Measurements from ENCODE around the gene SKAP2.
A peak's percentile ranks its signal among the peaks of the same experiment; 100 is the strongest.

SKAP2 gene

DNA sequence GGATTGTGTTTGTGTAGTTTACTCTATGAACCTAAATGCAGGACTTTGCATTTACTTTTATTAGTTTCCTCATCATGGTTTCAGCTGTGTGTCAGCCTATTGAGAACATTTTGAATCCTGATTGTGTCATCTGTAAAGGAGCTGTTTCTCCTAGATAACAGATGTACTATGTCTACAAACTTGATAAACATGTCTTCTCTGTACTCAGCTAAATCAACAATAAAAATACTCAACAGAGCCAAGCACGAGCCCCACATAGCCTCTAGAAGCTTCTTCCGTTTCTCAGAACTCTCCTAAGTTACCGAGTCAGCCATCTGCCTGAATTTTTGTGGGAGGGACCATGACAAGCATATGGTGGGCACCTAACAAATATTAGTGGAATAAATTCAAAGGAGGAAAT, 234.7 kb downstream of the SKAP2 start:
- no peak for DNase-seq

DNA sequence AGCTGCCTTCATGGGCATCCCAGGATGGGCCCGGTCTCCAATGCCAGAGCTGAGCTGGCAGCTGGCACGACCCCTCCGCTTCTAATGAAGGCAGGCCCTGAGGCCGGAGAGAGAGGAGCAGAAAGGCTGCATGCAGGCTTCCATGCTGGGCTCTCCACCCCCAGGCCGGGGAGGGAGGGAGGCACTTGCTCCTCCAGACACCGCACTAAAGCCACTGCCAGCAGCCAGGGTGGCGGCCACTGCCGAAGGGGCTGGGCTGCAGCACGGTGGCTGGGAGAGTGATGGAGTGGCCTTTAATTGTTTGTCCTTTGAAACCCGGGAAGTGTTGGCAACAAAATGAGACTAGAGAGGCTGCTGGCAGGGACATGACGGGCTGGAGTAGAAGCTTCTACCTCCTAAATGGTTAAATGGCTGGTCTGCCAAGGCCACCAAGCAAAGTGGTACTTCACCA, 236.5 kb downstream of the SKAP2 start:
- DNase-seq = peak; percentile 50

GRCh38 chr7:26627221-26627620, 237.2 kb downstream of the SKAP2 start:
- DNase-seq = no peak

- no peak for DNase-seq
Measured at GRCh38 chr7:26626687-26627086, 237.7 kb downstream of the SKAP2 start.

DNA sequence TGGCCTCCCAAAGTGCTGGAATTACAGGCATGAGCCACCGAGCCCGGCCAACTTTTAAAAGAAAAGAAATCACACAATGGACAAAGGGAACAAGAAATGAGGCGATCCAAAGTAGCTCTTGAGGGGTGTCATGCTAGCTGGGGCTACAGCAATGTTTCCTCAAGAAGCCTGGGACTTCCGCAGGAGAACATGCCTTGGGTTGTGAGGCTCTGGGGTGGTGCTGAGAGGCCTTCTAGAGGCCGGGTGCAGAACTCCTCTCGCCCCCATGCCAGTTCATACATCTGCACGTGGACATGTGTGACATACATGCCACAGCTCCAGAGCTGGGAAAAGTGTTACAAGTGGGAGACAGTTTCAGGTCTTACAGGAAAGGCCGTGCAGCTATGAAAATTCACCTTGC, 238.2 kb downstream of the SKAP2 start:
- DNase-seq = no peak

DNA sequence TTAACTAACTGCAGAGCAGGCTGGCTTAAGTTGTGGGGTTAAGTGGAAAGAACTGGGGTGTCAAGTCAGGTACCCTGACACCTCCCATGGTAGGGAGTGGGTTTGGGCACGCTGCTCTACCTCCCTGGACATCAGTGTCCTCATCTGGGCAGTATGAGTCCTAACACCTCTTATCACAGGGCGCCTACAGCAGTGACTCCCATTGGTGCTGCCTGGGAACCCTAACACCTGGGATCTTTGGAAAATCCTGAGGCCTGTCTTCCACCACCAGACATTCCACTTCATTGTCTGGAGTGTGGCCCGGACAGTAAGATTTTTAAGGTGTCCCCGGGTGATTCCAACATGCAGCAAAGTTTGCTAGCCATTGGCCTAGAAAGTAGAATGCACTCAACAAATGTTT, 239.1 kb downstream of the SKAP2 start:
- DNase-seq = no peak

DNA sequence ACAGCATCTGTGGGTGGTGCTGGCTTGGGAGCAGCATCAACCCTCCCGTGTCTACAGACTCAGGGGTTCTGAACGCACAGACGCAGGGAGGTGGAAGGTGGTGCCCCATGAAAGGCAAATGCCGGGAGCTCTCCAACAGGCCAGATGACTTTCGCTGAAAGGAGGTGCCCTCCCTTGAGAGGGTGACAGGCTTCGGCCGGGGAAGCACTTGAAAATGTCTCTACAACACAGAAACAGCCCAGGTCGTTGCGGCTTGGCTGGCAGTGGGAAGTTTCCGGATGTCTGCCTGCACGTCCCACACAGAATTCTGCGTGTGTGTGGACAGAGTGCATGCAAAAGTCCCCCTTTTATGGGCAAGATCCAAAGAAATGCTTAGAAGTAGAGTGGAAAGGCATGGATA, 239.6 kb downstream of the SKAP2 start:
- DNase-seq = no peak

GRCh38 chr7:26624431-26624830, 240.0 kb downstream of the SKAP2 start:
- DNase-seq = no peak

- DNase-seq = no peak
Measured at GRCh38 chr7:26620352-26620751, 244.0 kb downstream of the SKAP2 start.

- no peak for DNase-seq
Measured at GRCh38 chr7:26619348-26619984, 244.9 kb downstream of the SKAP2 start.

- DNase-seq = no peak
Measured at GRCh38 chr7:26618898-26619297, 245.5 kb downstream of the SKAP2 start.

GRCh38 chr7:26618449-26618848, 245.9 kb downstream of the SKAP2 start:
- DNase-seq = no peak

All from NCI-H774 (cell line).